HEK293 (cell line): ENCODE data around the gene DAP.
A peak's percentile ranks its signal among the peaks of the same experiment; 100 is the strongest.

ENCODE experiments used
- CTCF ChIA-PET: fragments of 350-600 bp; formaldehyde crosslinking; extraction: SDS; loops from one replicate; lab custom pipeline; 2021; ENCODE audit warnings: antibody characterized with exemption; lab: Yijun Ruan, JAX
- POLR2A ChIA-PET: fragments of 300-600 bp; formaldehyde crosslinking; extraction: SDS; loops from one replicate; lab custom pipeline; 2020; ENCODE audit warnings: antibody characterized with exemption, inconsistent platforms; lab: Yijun Ruan, JAX
- H3K27ac ChIP-seq: fragments of 200-500 bp; sonication (Bioruptor generic); 2 replicates; pipeline ENCODE4 v1.5.1; 2014; ENCODE audit warnings: low read depth, low read length, control low read depth, inconsistent platforms; ENCODE audit errors: extremely low read depth
- H3K36me3 ChIP-seq, 2 experiments: fragments of 200-500 bp in 1 of 2; sonication (Bioruptor generic) in 1 of 2; 1 replicate in 1 of 2; 2 replicates in 1 of 2; pipeline ENCODE4 v1.5.1; 2014 to 2017; ENCODE audit warnings: inconsistent platforms in 2 of 2, low read length in 2 of 2; ENCODE audit not compliant: control insufficient read depth in 2 of 2, insufficient read depth in 1 of 2
- H3K4me1 ChIP-seq: fragments of 200-500 bp; sonication (Bioruptor generic); 2 replicates; pipeline ENCODE4 v1.5.1; 2014; ENCODE audit warnings: mild to moderate bottlenecking, low read length, inconsistent platforms; ENCODE audit not compliant: control insufficient read depth, insufficient read depth
- H3K4me3 ChIP-seq: 2 replicates; pipeline ENCODE4 v1.5.1; 2011; ENCODE audit warnings: low read depth, mild to moderate bottlenecking, control low read depth, low read length, moderate library complexity
- H3K9me3 ChIP-seq: fragments of 200-500 bp; sonication (Bioruptor generic); 2 replicates; pipeline ENCODE4 v1.5.1; 2014; ENCODE audit warnings: low read depth, low read length, inconsistent platforms; ENCODE audit not compliant: control insufficient read depth, insufficient read depth
- HIC1 ChIP-seq: fragments of 450-650 bp; formaldehyde crosslinking; IDR thresholded peaks from 2 replicates; pipeline ENCODE4 v1.5.1; 2016; ENCODE audit warnings: missing biosample characterization, missing genetic modification characterization
- HOXC10 ChIP-seq: sonication (generic); formaldehyde crosslinking; IDR thresholded peaks from 2 replicates; pipeline ENCODE4 v1.8.1; 2023; ENCODE audit warnings: mild to moderate bottlenecking, missing genetic modification reagents
- KLF7 ChIP-seq: fragments of 450-650 bp; formaldehyde crosslinking; IDR thresholded peaks from 2 replicates; pipeline ENCODE4 v1.5.1; 2016; ENCODE audit warnings: missing biosample characterization, missing genetic modification characterization, borderline replicate concordance
- PRDM1 ChIP-seq: fragments of 450-650 bp; formaldehyde crosslinking; IDR thresholded peaks from 2 replicates; pipeline ENCODE4; 2016; ENCODE audit warnings: missing biosample characterization, missing genetic modification characterization
- SP2 ChIP-seq: fragments of 450-650 bp; formaldehyde crosslinking; IDR thresholded peaks from 2 replicates; pipeline ENCODE4 v1.5.1; 2016; ENCODE audit warnings: missing biosample characterization, missing genetic modification characterization
- ZBTB21 ChIP-seq: fragments of 450-650 bp; formaldehyde crosslinking; IDR thresholded peaks from 2 replicates; pipeline ENCODE4 v1.5.1; 2017; ENCODE audit warnings: missing biosample characterization, missing genetic modification characterization
- ZBTB8A ChIP-seq: fragments of 450-650 bp; formaldehyde crosslinking; IDR thresholded peaks from 2 replicates; pipeline ENCODE4 v1.5.1; 2016; ENCODE audit warnings: missing biosample characterization, missing genetic modification characterization
- ZNF146 ChIP-seq: fragments of 450-650 bp; formaldehyde crosslinking; IDR thresholded peaks from 2 replicates; pipeline ENCODE4 v1.5.1; 2016; ENCODE audit warnings: missing biosample characterization, missing genetic modification characterization
- ZNF2 ChIP-seq: fragments of 450-650 bp; formaldehyde crosslinking; IDR thresholded peaks from 2 replicates; pipeline ENCODE4 v1.5.1; 2016; ENCODE audit warnings: missing biosample characterization, missing genetic modification characterization
- ZNF274 ChIP-seq, 2 experiments: fragments of 200-500 bp in 1 of 2; fragments of 450-650 bp in 1 of 2; sonication (Bioruptor generic) in 1 of 2; formaldehyde crosslinking in 1 of 2; IDR thresholded peaks; 2 replicates each; pipeline versions ENCODE4 v1.5.1 to v1.6.1; 2014 to 2016; ENCODE audit warnings: borderline replicate concordance in 1 of 2, inconsistent platforms in 1 of 2, low read length in 1 of 2, missing biosample characterization in 1 of 2, missing genetic modification characterization in 1 of 2
- ZNF311 ChIP-seq: fragments of 450-650 bp; formaldehyde crosslinking; IDR thresholded peaks from 2 replicates; pipeline ENCODE4 v1.5.1; 2017; ENCODE audit warnings: missing biosample characterization, missing genetic modification characterization, borderline replicate concordance
- ZNF518A ChIP-seq: fragments of 450-650 bp; formaldehyde crosslinking; conservative IDR thresholded peaks from 2 replicates; pipeline ENCODE4 v1.5.1; 2016; ENCODE audit warnings: low read depth, missing biosample characterization, missing genetic modification characterization
- ZNF624 ChIP-seq: fragments of 450-650 bp; formaldehyde crosslinking; IDR thresholded peaks from 2 replicates; pipeline ENCODE4 v1.5.1; 2017; ENCODE audit warnings: missing biosample characterization, missing genetic modification characterization
- ZNF654 ChIP-seq: fragments of 450-650 bp; formaldehyde crosslinking; IDR thresholded peaks from 2 replicates; pipeline ENCODE4 v1.5.1; 2016; ENCODE audit warnings: low read depth, missing biosample characterization, missing genetic modification characterization
- ZNF843 ChIP-seq: fragments of 450-650 bp; formaldehyde crosslinking; IDR thresholded peaks from 2 replicates; pipeline ENCODE4 v1.5.1; 2016; ENCODE audit warnings: missing biosample characterization, missing genetic modification characterization
- TF ChIP-seq, protein P1 (sequence below): fragments of 450-650 bp; IDR thresholded peaks from 2 replicates; pipeline ENCODE4 v1.5.1; 2018; ENCODE audit warnings: missing biosample characterization, mild to moderate bottlenecking, missing genetic modification characterization
- TF ChIP-seq, protein P2 (sequence below): fragments of 450-650 bp; formaldehyde crosslinking; IDR thresholded peaks from 2 replicates; pipeline ENCODE4 v1.5.1; 2017; ENCODE audit warnings: missing biosample characterization, missing genetic modification characterization

DAP gene

DNA sequence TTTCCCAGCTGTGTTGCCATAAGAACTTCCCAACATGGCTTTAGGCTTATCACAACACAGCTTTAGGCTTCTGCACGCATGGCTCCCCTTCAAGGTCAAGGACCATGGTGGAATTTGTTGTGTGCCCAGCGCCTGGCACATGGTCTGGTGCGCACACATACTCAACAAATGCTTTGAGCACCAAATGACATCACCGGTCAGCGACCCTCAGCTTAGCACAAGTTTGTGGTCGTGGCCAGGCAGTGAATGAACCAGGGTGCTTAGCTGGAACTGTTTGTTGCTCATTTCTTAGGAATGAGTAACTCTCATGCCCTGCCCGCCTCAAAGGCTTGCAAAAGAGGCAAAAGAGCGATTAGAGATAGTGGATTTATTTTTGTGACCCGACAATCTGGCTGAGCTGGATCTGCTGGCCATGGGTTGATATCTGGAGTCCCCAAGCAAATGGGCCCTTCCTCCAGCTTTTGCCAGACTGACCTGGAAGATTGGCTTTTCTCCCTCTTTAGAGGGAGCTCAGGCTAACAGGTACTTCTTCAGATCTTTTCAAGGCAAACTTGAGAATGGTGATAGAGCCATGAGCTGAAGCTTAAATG lies 58.9 kb downstream of the DAP start (continued):
- TF ChIP-seq, protein P1, sequence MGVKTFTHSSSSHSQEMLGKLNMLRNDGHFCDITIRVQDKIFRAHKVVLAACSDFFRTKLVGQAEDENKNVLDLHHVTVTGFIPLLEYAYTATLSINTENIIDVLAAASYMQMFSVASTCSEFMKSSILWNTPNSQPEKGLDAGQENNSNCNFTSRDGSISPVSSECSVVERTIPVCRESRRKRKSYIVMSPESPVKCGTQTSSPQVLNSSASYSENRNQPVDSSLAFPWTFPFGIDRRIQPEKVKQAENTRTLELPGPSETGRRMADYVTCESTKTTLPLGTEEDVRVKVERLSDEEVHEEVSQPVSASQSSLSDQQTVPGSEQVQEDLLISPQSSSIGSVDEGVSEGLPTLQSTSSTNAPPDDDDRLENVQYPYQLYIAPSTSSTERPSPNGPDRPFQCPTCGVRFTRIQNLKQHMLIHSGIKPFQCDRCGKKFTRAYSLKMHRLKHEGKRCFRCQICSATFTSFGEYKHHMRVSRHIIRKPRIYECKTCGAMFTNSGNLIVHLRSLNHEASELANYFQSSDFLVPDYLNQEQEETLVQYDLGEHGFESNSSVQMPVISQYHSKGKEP (tag by site-specific recombination): no peak
- TF ChIP-seq PRDM1 (tag by site-specific recombination) (no peak), KLF7 (tag by site-specific recombination) (no peak)

DNA sequence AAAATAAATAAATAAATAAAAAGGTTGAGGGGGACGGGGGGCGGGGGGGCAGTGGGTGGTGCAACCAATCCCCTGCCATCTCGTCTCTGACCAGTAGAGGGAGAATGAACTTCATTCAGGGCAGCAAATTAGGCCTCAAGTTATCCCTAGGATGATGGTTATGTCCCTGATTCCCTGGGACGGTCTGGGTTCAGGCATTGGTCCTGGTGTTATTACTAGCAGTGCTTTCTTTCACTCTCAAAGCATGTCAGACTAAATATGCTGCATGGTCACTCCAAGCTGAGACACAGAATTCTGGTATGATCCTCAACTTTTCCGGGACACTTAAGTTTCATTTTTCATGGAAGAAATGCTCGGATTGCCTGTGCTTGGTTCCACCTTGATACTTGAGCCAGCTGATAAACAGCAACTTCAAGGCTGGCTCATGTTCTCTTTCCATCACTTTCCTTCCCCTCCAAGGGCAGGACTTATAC lies 59.4 kb downstream of the DAP start:
- TF ChIP-seq ZNF311 (tag by site-specific recombination) (no peak), ZNF654 (tag by site-specific recombination) (peak; percentile 31; the same call in 1 of the 2 replicates)
- Histone ChIP-seq H3K36me3 (no peaks in the 10 kb centered on the region), H3K4me1 (no peaks in the 10 kb centered on the region), H3K9me3 (no peaks in the 10 kb centered on the region), H3K27ac (no peak overlapping the region), H3K4me3 (no peak overlapping the region)
- CTCF ChIA-PET: interaction anchor here (0.6 to 2.5 kb wide), 20 partner anchors 10 to 639 kb away, joined by 3 to 12 read pairs (median 4); no protein-coding TSS in a partner anchor
- POLR2A ChIA-PET: no interaction called here

- ChIA-PET CTCF (interaction anchor here (0.7 to 2.5 kb wide), 5 partner anchors 9 to 160 kb away, joined by 3 to 12 read pairs (median 3); no protein-coding TSS in a partner anchor), POLR2A (no interaction called here)
- Histone ChIP-seq H3K36me3 (no peaks in the 10 kb centered on the region), H3K4me1 (no peaks in the 10 kb centered on the region), H3K4me3 (no peak overlapping the region), H3K9me3 (no peaks in the 10 kb centered on the region), H3K27ac (no peak overlapping the region)
- no peak for TF ChIP-seq HIC1 (tag by site-specific recombination)
Observed at GRCh38 chr5:10700516-10700915, 60.5 kb downstream of the DAP start.

DNA sequence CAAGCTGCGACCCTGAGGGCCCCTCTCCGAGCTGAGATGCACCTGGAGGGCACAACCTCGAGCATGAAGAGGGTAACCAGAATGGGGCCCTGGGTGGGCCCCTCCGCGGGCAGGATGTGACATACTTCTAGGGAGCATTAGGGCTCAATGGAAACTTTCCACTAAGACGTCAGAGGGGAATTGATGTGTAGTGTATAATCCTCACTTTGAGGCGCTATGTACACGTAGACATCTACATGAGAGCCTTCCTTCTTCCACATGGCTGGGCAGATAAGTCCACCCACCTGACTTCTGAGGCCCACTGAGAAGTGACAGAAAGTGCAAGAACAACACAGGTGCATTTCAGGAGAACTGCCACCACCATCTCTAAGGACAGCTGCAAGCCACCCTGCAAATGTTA lies 61.0 kb downstream of the DAP start:
- no peaks in the 10 kb centered on the region for H3K4me1 ChIP-seq
- TF ChIP-seq ZNF2 (tag by site-specific recombination): no peak
- no peak for TF ChIP-seq ZNF146 (tag by site-specific recombination)
- no peak for TF ChIP-seq HOXC10 (CRISPR knock-in tag)
- TF ChIP-seq ZNF624 (tag by site-specific recombination): no peak
- no peak for TF ChIP-seq ZNF518A (tag by site-specific recombination)
- TF ChIP-seq, protein P2, sequence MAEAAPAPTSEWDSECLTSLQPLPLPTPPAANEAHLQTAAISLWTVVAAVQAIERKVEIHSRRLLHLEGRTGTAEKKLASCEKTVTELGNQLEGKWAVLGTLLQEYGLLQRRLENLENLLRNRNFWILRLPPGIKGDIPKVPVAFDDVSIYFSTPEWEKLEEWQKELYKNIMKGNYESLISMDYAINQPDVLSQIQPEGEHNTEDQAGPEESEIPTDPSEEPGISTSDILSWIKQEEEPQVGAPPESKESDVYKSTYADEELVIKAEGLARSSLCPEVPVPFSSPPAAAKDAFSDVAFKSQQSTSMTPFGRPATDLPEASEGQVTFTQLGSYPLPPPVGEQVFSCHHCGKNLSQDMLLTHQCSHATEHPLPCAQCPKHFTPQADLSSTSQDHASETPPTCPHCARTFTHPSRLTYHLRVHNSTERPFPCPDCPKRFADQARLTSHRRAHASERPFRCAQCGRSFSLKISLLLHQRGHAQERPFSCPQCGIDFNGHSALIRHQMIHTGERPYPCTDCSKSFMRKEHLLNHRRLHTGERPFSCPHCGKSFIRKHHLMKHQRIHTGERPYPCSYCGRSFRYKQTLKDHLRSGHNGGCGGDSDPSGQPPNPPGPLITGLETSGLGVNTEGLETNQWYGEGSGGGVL (tag by site-specific recombination): no peak
- TF ChIP-seq ZBTB21 (tag by site-specific recombination): no peak
- no peak for TF ChIP-seq SP2 (tag by site-specific recombination)
- TF ChIP-seq ZBTB8A (tag by site-specific recombination): no peak
- no peak for TF ChIP-seq ZNF274 (IDR thresholded peaks at IDR 0.05; ENCODE audit: low read length)
- TF ChIP-seq ZNF274 (tag by site-specific recombination; IDR thresholded peaks at IDR 0.05; ENCODE audit: borderline replicate concordance): no peak
- no peak for TF ChIP-seq PRDM1 (tag by site-specific recombination)
- no peak for TF ChIP-seq ZNF843
- H3K4me3 ChIP-seq: no peak overlapping the region
- CTCF ChIA-PET: interaction anchor here (0.6 to 2.8 kb wide), 4 partner anchors 10 to 160 kb away, joined by 3 to 14 read pairs (median 4); no protein-coding TSS in a partner anchor
- H3K36me3 ChIP-seq: no peaks in the 10 kb centered on the region
- H3K27ac ChIP-seq: no peak overlapping the region
- POLR2A ChIA-PET: no interaction called here
- H3K9me3 ChIP-seq: no peaks in the 10 kb centered on the region
